GM23338 (cell line): Measurements from ENCODE around the gene HNRNPA2B1.

Source experiments
- EZH2 ChIP-seq: fragments of 200-600 bp; sonication (generic); IDR thresholded peaks from one replicate; pipeline ENCODE4 v1.8.0; 2017; ENCODE audit warnings: antibody characterized with exemption, mild to moderate bottlenecking, low read depth; ENCODE audit not compliant: unreplicated experiment
- EZH2phosphoT487 ChIP-seq: fragments of 200-600 bp; sonication (generic); IDR thresholded peaks from one replicate; pipeline ENCODE4 v1.8.1; 2018; ENCODE audit warnings: antibody characterized with exemption; ENCODE audit not compliant: unreplicated experiment
- POLR2AphosphoS5 ChIP-seq: IDR thresholded peaks from 2 replicates; pipeline ENCODE4 v1.6.1; 2016; ENCODE audit warnings: antibody characterized with exemption, low read depth
- ZNF114 ChIP-seq: fragments of 250-450 bp; sonication (Bioruptor Pico); IDR thresholded peaks from 2 replicates; pipeline ENCODE4 v1.5.0; 2020; ENCODE audit warnings: mild to moderate bottlenecking, moderate library complexity
- TF ChIP-seq, protein P1 (sequence below), 2 experiments: fragments of 200-600 bp in 1 of 2; sonication (generic) in 1 of 2; conservative IDR thresholded peaks; 2 replicates each; pipeline versions ENCODE4 v1.5.1 to v1.6.1; 2016 to 2017; ENCODE audit warnings: antibody characterized with exemption in 2 of 2, low read depth in 2 of 2, mild to moderate bottlenecking in 2 of 2, moderate library complexity in 1 of 2
- TF ChIP-seq, protein P2 (sequence below): IDR thresholded peaks from one replicate; pipeline ENCODE4 v1.6.1; 2018; ENCODE audit warnings: antibody characterized with exemption; ENCODE audit not compliant: unreplicated experiment

DNA sequence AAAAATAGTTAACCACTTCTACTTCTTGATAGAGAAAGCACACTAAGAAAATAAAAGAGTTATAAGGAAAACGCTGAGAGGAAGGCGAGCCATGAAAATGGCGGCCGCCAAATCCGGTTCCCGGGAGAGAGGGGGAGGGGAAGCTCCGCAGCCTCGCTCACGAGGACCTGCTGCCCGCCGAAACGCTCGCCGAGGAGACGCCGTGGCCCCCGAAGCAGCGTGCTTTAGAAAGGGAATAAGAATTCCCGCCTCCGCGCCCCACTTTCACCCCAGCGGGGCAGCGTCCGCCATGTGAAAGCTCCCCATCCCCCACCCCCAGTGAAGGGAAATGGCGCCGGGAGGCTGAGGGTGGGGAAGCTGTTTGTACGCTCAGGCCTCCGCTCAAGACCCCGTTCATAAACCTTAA is 505 bp downstream of the HNRNPA2B1 start:
- TF ChIP-seq, protein P1, sequence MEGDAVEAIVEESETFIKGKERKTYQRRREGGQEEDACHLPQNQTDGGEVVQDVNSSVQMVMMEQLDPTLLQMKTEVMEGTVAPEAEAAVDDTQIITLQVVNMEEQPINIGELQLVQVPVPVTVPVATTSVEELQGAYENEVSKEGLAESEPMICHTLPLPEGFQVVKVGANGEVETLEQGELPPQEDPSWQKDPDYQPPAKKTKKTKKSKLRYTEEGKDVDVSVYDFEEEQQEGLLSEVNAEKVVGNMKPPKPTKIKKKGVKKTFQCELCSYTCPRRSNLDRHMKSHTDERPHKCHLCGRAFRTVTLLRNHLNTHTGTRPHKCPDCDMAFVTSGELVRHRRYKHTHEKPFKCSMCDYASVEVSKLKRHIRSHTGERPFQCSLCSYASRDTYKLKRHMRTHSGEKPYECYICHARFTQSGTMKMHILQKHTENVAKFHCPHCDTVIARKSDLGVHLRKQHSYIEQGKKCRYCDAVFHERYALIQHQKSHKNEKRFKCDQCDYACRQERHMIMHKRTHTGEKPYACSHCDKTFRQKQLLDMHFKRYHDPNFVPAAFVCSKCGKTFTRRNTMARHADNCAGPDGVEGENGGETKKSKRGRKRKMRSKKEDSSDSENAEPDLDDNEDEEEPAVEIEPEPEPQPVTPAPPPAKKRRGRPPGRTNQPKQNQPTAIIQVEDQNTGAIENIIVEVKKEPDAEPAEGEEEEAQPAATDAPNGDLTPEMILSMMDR (conservative IDR thresholded peaks at IDR 0.05; ENCODE audit: low read depth in 2 of 2), result no peak
- TF ChIP-seq EZH2phosphoT487 (no peak), EZH2 (no peak), POLR2AphosphoS5 (no peak), ZNF114 (no peak)
- TF ChIP-seq, protein P2, sequence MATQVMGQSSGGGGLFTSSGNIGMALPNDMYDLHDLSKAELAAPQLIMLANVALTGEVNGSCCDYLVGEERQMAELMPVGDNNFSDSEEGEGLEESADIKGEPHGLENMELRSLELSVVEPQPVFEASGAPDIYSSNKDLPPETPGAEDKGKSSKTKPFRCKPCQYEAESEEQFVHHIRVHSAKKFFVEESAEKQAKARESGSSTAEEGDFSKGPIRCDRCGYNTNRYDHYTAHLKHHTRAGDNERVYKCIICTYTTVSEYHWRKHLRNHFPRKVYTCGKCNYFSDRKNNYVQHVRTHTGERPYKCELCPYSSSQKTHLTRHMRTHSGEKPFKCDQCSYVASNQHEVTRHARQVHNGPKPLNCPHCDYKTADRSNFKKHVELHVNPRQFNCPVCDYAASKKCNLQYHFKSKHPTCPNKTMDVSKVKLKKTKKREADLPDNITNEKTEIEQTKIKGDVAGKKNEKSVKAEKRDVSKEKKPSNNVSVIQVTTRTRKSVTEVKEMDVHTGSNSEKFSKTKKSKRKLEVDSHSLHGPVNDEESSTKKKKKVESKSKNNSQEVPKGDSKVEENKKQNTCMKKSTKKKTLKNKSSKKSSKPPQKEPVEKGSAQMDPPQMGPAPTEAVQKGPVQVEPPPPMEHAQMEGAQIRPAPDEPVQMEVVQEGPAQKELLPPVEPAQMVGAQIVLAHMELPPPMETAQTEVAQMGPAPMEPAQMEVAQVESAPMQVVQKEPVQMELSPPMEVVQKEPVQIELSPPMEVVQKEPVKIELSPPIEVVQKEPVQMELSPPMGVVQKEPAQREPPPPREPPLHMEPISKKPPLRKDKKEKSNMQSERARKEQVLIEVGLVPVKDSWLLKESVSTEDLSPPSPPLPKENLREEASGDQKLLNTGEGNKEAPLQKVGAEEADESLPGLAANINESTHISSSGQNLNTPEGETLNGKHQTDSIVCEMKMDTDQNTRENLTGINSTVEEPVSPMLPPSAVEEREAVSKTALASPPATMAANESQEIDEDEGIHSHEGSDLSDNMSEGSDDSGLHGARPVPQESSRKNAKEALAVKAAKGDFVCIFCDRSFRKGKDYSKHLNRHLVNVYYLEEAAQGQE, result no peak
